ENCODE results near the gene UPK3BL1.
A peak's percentile ranks its signal among the peaks of the same experiment; 100 is the strongest.
"Not testable (repeated sequence)": the region's sequence is repeated elsewhere in the genome, so short reads cannot be mapped to it uniquely, and the experiment has no call there.

Gene UPK3BL1

GRCh38 chr7:102642691-102643090 lies at the start of gene UPK3BL1:
UPK3BL1 (minus strand) TSS chr7:102642791; CDS start chr7:102642741, 50 bp downstream.
- DNase-seq: not testable (repeated sequence)

GRCh38 chr7:102690602-102691001 lies 48.0 kb upstream of the UPK3BL1 start:
- DNase-seq: not testable (repeated sequence)

GRCh38 chr7:102689436-102690282 lies 47.1 kb upstream of the UPK3BL1 start:
- DNase-seq: not testable (repeated sequence)

GRCh38 chr7:102688299-102689036 lies 45.9 kb upstream of the UPK3BL1 start:
- not testable (repeated sequence) for DNase-seq

- DNase-seq: not testable (repeated sequence)
These were observed 40.0 kb upstream of the UPK3BL1 start for GRCh38 chr7:102682560-102682959.

- not testable (repeated sequence) for DNase-seq
These were observed 38.2 kb upstream of the UPK3BL1 start for GRCh38 chr7:102680780-102681179.

- not testable (repeated sequence) for DNase-seq
These were observed 33.0 kb upstream of the UPK3BL1 start for GRCh38 chr7:102675545-102675944.

GRCh38 chr7:102673447-102674067 lies 31.0 kb upstream of the UPK3BL1 start:
- not testable (repeated sequence) for DNase-seq

GRCh38 chr7:102671956-102672307 lies 29.3 kb upstream of the UPK3BL1 start:
- DNase-seq: not testable (repeated sequence)

- peak; percentile 2 for DNase-seq
These were observed 28.8 kb upstream of the UPK3BL1 start, which contains the start of gene POLR2J2 for GRCh38 chr7:102671166-102671955. POLR2J2 (minus strand) TSS chr7:102671663; CDS start chr7:102671601, 62 bp downstream.

- DNase-seq: not testable (repeated sequence)
These were observed 24.9 kb upstream of the UPK3BL1 start for GRCh38 chr7:102667523-102667922.

GRCh38 chr7:102666850-102667249 lies 24.3 kb upstream of the UPK3BL1 start:
- DNase-seq: not testable (repeated sequence)

- not testable (repeated sequence) for DNase-seq
These were observed 22.2 kb upstream of the UPK3BL1 start for GRCh38 chr7:102664765-102665164.

GRCh38 chr7:102649924-102650323 lies 7.3 kb upstream of the UPK3BL1 start, which contains the start of gene SPDYE2B:
SPDYE2B (plus strand) TSS chr7:102650319; CDS start chr7:102652349, 2,030 bp downstream.
- DNase-seq: not testable (repeated sequence)

- not testable (repeated sequence) for DNase-seq
These were observed 5.2 kb upstream of the UPK3BL1 start for GRCh38 chr7:102647813-102648212.

- DNase-seq: not testable (repeated sequence)
These were observed 813 bp upstream of the UPK3BL1 start for GRCh38 chr7:102643404-102643803.

GRCh38 chr7:102638848-102639247 lies 3.7 kb downstream of the UPK3BL1 start:
- DNase-seq: not testable (repeated sequence)

- not testable (repeated sequence) for DNase-seq
These were observed 5.6 kb downstream of the UPK3BL1 start for GRCh38 chr7:102636956-102637355.

GRCh38 chr7:102635354-102635753 lies 7.2 kb downstream of the UPK3BL1 start:
- not testable (repeated sequence) for DNase-seq

GRCh38 chr7:102634299-102634698 lies 8.3 kb downstream of the UPK3BL1 start:
- DNase-seq: not testable (repeated sequence)

GRCh38 chr7:102630622-102631021 lies 12.0 kb downstream of the UPK3BL1 start:
- DNase-seq: not testable (repeated sequence)
